Keratinocyte (primary cell): ENCODE data around the gene SMURF2. TPM values are rescaled to one million over a fixed set of nuclear protein-coding genes. Genes with fewer than 3 reads are reported as not detected.

ENCODE experiments used
- DNase-seq: peaks from one replicate; pipeline ENCODE4 v3.0.0-alpha.2; 2011; ENCODE audit warnings: low read depth, missing footprints, low spot score
- FAIRE-seq: peaks from 2 replicates; lab custom pipeline; 2011; peaks lifted over from hg19 to GRCh38; lab: Jason Lieb, UNC
- H2AFZ ChIP-seq: 2 replicates; pipeline ENCODE4 v1.6.0; 2012; ENCODE audit warnings: low read length, control low read depth, inconsistent platforms; ENCODE audit not compliant: control insufficient read depth
- H3K27ac ChIP-seq: 2 replicates; pipeline ENCODE4 v1.5.1; 2011; ENCODE audit warnings: low read length; ENCODE audit not compliant: control insufficient read depth, insufficient read depth
- H3K27me3 ChIP-seq: 3 replicates; pipeline ENCODE4 v1.6.0; 2011; ENCODE audit warnings: low read length; ENCODE audit not compliant: control insufficient read depth, insufficient read depth; ENCODE audit errors: extremely low read depth
- H3K36me3 ChIP-seq, 2 experiments: 2 replicates in 1 of 2; 3 replicates in 1 of 2; pipeline ENCODE4 v1.5.1; 2011; ENCODE audit warnings: low read length in 2 of 2, mild to moderate bottlenecking in 1 of 2; ENCODE audit not compliant: control insufficient read depth in 2 of 2, insufficient read depth in 2 of 2; ENCODE audit errors: extremely low read depth in 1 of 2
- H3K4me1 ChIP-seq: 3 replicates; pipeline ENCODE4 v1.5.1; 2011; ENCODE audit warnings: low read length; ENCODE audit not compliant: control insufficient read depth, insufficient read depth; ENCODE audit errors: extremely low read depth
- H3K4me2 ChIP-seq: 3 replicates; pipeline ENCODE4 v1.6.0; 2011; ENCODE audit warnings: low read depth, low read length; ENCODE audit not compliant: control insufficient read depth, insufficient read depth; ENCODE audit errors: extremely low read depth
- H3K4me3 ChIP-seq, 3 experiments: fragments of 200-600 bp in 1 of 3; sonication (generic) in 1 of 3; 2 replicates in 2 of 3; 3 replicates in 1 of 3; pipeline ENCODE4 v1.5.1; 2011 to 2016; ENCODE audit warnings: low read length in 3 of 3, mild to moderate bottlenecking in 3 of 3, control low read depth in 2 of 3, inconsistent platforms in 1 of 3, low read depth in 1 of 3, mixed read lengths in 1 of 3, mixed run types in 1 of 3, moderate library complexity in 1 of 3; ENCODE audit not compliant: control insufficient read depth in 2 of 3, insufficient read depth in 2 of 3; ENCODE audit errors: extremely low read depth in 1 of 3
- H3K79me2 ChIP-seq: 2 replicates; pipeline ENCODE4 v1.6.0; 2012; ENCODE audit warnings: low read length; ENCODE audit not compliant: control insufficient read depth, insufficient read depth
- H3K9ac ChIP-seq: 3 replicates; pipeline ENCODE4 v1.6.0; 2011; ENCODE audit warnings: low read length; ENCODE audit not compliant: control insufficient read depth, insufficient read depth; ENCODE audit errors: extremely low read depth
- H3K9me1 ChIP-seq: 3 replicates; pipeline ENCODE4 v1.6.0; 2011; ENCODE audit warnings: low read length; ENCODE audit not compliant: control insufficient read depth, insufficient read depth; ENCODE audit errors: extremely low read depth
- H3K9me3 ChIP-seq: 2 replicates; pipeline ENCODE4 v1.5.1; 2012; ENCODE audit warnings: low read depth, low read length; ENCODE audit not compliant: control insufficient read depth
- H4K20me1 ChIP-seq: 3 replicates; pipeline ENCODE4 v1.6.0; 2011; ENCODE audit warnings: low read length; ENCODE audit not compliant: control insufficient read depth, insufficient read depth; ENCODE audit errors: extremely low read depth
- CTCF ChIP-seq, 3 experiments: IDR thresholded peaks in 1 of 3; conservative IDR thresholded peaks in 1 of 3; optimal IDR thresholded peaks in 1 of 3; 2 replicates in 2 of 3; 3 replicates in 1 of 3; pipeline versions ENCODE3 to v1.5.1; 2011; ENCODE audit warnings: low read length in 3 of 3, mild to moderate bottlenecking in 3 of 3, moderate library complexity in 2 of 3, control low read depth in 1 of 3, inconsistent platforms in 1 of 3; ENCODE audit not compliant: insufficient read depth in 2 of 3; ENCODE audit errors: extremely low read depth in 1 of 3
- EZH2 ChIP-seq: IDR thresholded peaks from one replicate; pipeline ENCODE4 v1.6.1; 2012; ENCODE audit warnings: inconsistent platforms, mild to moderate bottlenecking, low read length, moderate library complexity
- dilution Hi-C: fragments of 300-500 bp; cut with MboI; formaldehyde crosslinking; loops from one replicate; pipeline ENCODE4 v1.7.0; 2020; ENCODE audit warnings: low sequenced_read_pairs; ENCODE audit not compliant: extremely low pct_ligation_motif_present
- polyA plus RNA-seq, 5 experiments: library from polyadenylated mRNA; depleted of rRNA in 3 of 5; stranded (reverse) in 3 of 5; stranded (forward) in 1 of 5; unstranded in 1 of 5; fragments of >200 nt; gene quantifications; 1 replicate in 1 of 5; 2 replicates in 3 of 5; 3 replicates in 1 of 5; pipeline versions ENCODE4 v1.2.1 to v1.2.3, GENCODE V29; 2011 to 2012; ENCODE audit warnings: missing spikeins in 2 of 5, low read depth in 1 of 5, low replicate concordance in 1 of 5

The SMURF2 gene
- polyA plus RNA-seq, 1 donor (not counting 4 experiments of a cell fraction or from before 2014, with no cell fraction given), result 128 TPM

- Histone ChIP-seq H2AFZ (no peak overlapping the region), H3K4me2 (no peak overlapping the region), H3K36me3 (peaks cover 29 to 32% of the 10 kb centered on the region in 2 experiments), H3K27ac (no peak overlapping the region), H3K9me1 (no peaks in the 10 kb centered on the region), H4K20me1 (peaks cover 4% of the 10 kb centered on the region), H3K79me2 (peaks cover 14% of the 10 kb centered on the region), H3K9me3 (no peaks in the 10 kb centered on the region), H3K4me3 (no peak overlapping the region), H3K9ac (no peak overlapping the region), H3K27me3 (no peaks in the 10 kb centered on the region), H3K4me1 (no peaks in the 10 kb centered on the region)
- dilution Hi-C loops, result no loop called here
- DNase-seq, result no peak
- TF ChIP-seq EZH2 (no peak), CTCF (optimal IDR thresholded peaks at IDR 0.05 in 1 of 3, IDR thresholded peaks at IDR 0.05 in 1 of 3, conservative IDR thresholded peaks at IDR 0.05 in 1 of 3; ENCODE audit: extremely low read depth in 1 of 3, insufficient read depth in 2 of 3, low read length in 3 of 3) (no peak)
- no peak for FAIRE-seq
Observed at GRCh38 chr17:64554028-64554637, 108.0 kb downstream of the SMURF2 start.

- TF ChIP-seq EZH2, result no peak
- no peak for TF ChIP-seq CTCF (optimal IDR thresholded peaks at IDR 0.05 in 1 of 3, IDR thresholded peaks at IDR 0.05 in 1 of 3, conservative IDR thresholded peaks at IDR 0.05 in 1 of 3; ENCODE audit: extremely low read depth in 1 of 3, insufficient read depth in 2 of 3, low read length in 3 of 3)
- Histone ChIP-seq H3K4me1 (no peaks in the 10 kb centered on the region), H3K9me1 (no peaks in the 10 kb centered on the region), H3K27me3 (no peaks in the 10 kb centered on the region), H3K79me2 (peaks cover 10% of the 10 kb centered on the region), H4K20me1 (peaks cover 10% of the 10 kb centered on the region), H3K4me3 (no peak overlapping the region), H3K9ac (no peak overlapping the region), H2AFZ (no peak overlapping the region), H3K36me3 (peaks cover 38 to 43% of the 10 kb centered on the region in 2 experiments), H3K9me3 (no peaks in the 10 kb centered on the region), H3K4me2 (no peak overlapping the region), H3K27ac (no peak overlapping the region)
- FAIRE-seq (no peak), DNase-seq (no peak)
- dilution Hi-C loops, result no loop called here
Observed at GRCh38 chr17:64551461-64551860, 110.6 kb downstream of the SMURF2 start.
